H1 (cell line): ENCODE data around the gene THRB. TPM values are rescaled to one million over a fixed set of nuclear protein-coding genes. Genes with fewer than 3 reads are reported as not detected.

ENCODE experiments used
- CTCF ChIA-PET: fragments of 300-600 bp; sonication (Branson Sonifier 250); formaldehyde crosslinking; loops from one replicate; lab custom pipeline; 2021; ENCODE audit not compliant: partially characterized antibody; lab: Charles Lee
- POLR2A ChIA-PET: fragments of 300-600 bp; sonication (Branson Sonifier 250); formaldehyde crosslinking; loops from one replicate; lab custom pipeline; 2021; ENCODE audit warnings: inconsistent platforms; ENCODE audit not compliant: partially characterized antibody; lab: Charles Lee
- DNase-seq, 2 experiments: peaks; one replicate each; pipeline versions ENCODE4 v3.0.0 to v3.0.0-alpha.2; 2010 to 2022; ENCODE audit warnings: low spot score in 2 of 2, low read depth in 1 of 2, mixed read lengths in 1 of 2
- FAIRE-seq: peaks from 2 replicates; lab custom pipeline; 2011; peaks lifted over from hg19 to GRCh38; lab: Jason Lieb, UNC
- H2AFZ ChIP-seq: 2 replicates; pipeline ENCODE4 v1.8.1; 2012; ENCODE audit warnings: low read length, inconsistent platforms
- H2AK5ac ChIP-seq: 2 replicates; pipeline ENCODE4 v1.6.1; 2013; ENCODE audit warnings: low read depth, low read length
- H2BK120ac ChIP-seq: replicated peaks from 2 replicates; pipeline ENCODE3; 2013; ENCODE audit warnings: low read depth, low read length, inconsistent platforms
- H2BK12ac ChIP-seq: 2 replicates; pipeline ENCODE4 v1.6.1; 2013; ENCODE audit warnings: low read depth, low read length
- H2BK15ac ChIP-seq: 2 replicates; pipeline ENCODE4 v1.6.1; 2013; ENCODE audit warnings: low read length
- H2BK20ac ChIP-seq: 2 replicates; pipeline ENCODE4 v1.6.1; 2013; ENCODE audit warnings: low read length
- H2BK5ac ChIP-seq: 2 replicates; pipeline ENCODE4 v1.6.1; 2013; ENCODE audit warnings: low read depth, low read length
- H3K14ac ChIP-seq: 2 replicates; pipeline ENCODE4 v1.6.1; 2013; ENCODE audit warnings: inconsistent platforms; ENCODE audit not compliant: insufficient read length
- H3K18ac ChIP-seq: 2 replicates; pipeline ENCODE4 v1.6.1; 2013; ENCODE audit warnings: low read length; ENCODE audit errors: extremely low read depth
- H3K23ac ChIP-seq: 2 replicates; pipeline ENCODE4 v1.6.1; 2013; ENCODE audit warnings: inconsistent platforms; ENCODE audit not compliant: insufficient read length
- H3K23me2 ChIP-seq: 2 replicates; pipeline ENCODE4 v1.6.1; 2013; ENCODE audit warnings: low read depth, low read length
- H3K27ac ChIP-seq: 2 replicates; pipeline ENCODE4 v1.6.1; 2011; ENCODE audit warnings: low read depth, low read length, inconsistent platforms
- H3K27me3 ChIP-seq, 4 experiments: replicated peaks in 1 of 4; 1 replicate in 1 of 4; 2 replicates in 3 of 4; pipeline versions ENCODE4 v1.6.1 to v1.8.1; 2011 to 2013; ENCODE audit warnings: low read length in 3 of 4, mild to moderate bottlenecking in 3 of 4, inconsistent platforms in 2 of 4, mixed read lengths in 2 of 4, moderate library complexity in 1 of 4; ENCODE audit not compliant: control insufficient read depth in 3 of 4, insufficient read depth in 3 of 4; ENCODE audit errors: extremely low read depth in 1 of 4
- H3K36me3 ChIP-seq, 4 experiments: 2 replicates each; pipeline versions ENCODE4 v1.6.1 to v1.8.1; 2011 to 2013; ENCODE audit warnings: mild to moderate bottlenecking in 4 of 4, low read length in 3 of 4, moderate library complexity in 2 of 4, control low read depth in 1 of 4, inconsistent platforms in 1 of 4; ENCODE audit not compliant: insufficient read depth in 4 of 4, control insufficient read depth in 2 of 4
- H3K4ac ChIP-seq: replicated peaks from 2 replicates; pipeline ENCODE3; 2013; ENCODE audit warnings: low read length, low read depth, mixed read lengths, inconsistent platforms; ENCODE audit not compliant: insufficient read length
- H3K4me1 ChIP-seq, 4 experiments: replicated peaks in 1 of 4; 1 replicate in 1 of 4; 2 replicates in 3 of 4; pipeline versions ENCODE4 v1.6.1 to v1.8.1; 2011 to 2013; ENCODE audit warnings: low read length in 3 of 4, inconsistent platforms in 2 of 4, mixed read lengths in 1 of 4; ENCODE audit not compliant: insufficient read depth in 4 of 4, control insufficient read depth in 3 of 4
- H3K4me2 ChIP-seq, 2 experiments: 2 replicates each; pipeline versions ENCODE4 v1.6.1 to v1.8.1; 2011 to 2013; ENCODE audit warnings: low read depth in 2 of 2, low read length in 2 of 2, control low read depth in 1 of 2, inconsistent platforms in 1 of 2, mild to moderate bottlenecking in 1 of 2; ENCODE audit not compliant: insufficient read depth in 1 of 2
- H3K4me3 ChIP-seq, 4 experiments: fragments of 200-600, 300-600 bp in 1 of 4; sonication (generic), shearing (Covaris generic), sonication (Bioruptor Twin) in 1 of 4; 2 replicates each; pipeline versions ENCODE4 v1.5.1 to v1.8.1; 2011 to 2016; ENCODE audit warnings: low read length in 4 of 4, low read depth in 3 of 4, control low read depth in 2 of 4, inconsistent platforms in 2 of 4, mild to moderate bottlenecking in 2 of 4, mixed read lengths in 1 of 4, moderate library complexity in 1 of 4; ENCODE audit not compliant: insufficient read depth in 2 of 4; ENCODE audit errors: extremely low read depth in 1 of 4
- H3K56ac ChIP-seq: replicated peaks from 2 replicates; pipeline ENCODE3; 2013; ENCODE audit warnings: low read depth, mild to moderate bottlenecking, mixed read lengths, low read length, inconsistent platforms; ENCODE audit not compliant: insufficient read length
- H3K79me1 ChIP-seq: 2 replicates; pipeline ENCODE4 v1.6.1; 2013; ENCODE audit warnings: low read depth, low read length, control low read depth
- H3K79me2 ChIP-seq, 2 experiments: 2 replicates each; pipeline versions ENCODE4 v1.6.1 to v1.8.1; 2012 to 2013; ENCODE audit warnings: low read length in 2 of 2, mild to moderate bottlenecking in 2 of 2, inconsistent platforms in 1 of 2; ENCODE audit not compliant: insufficient read depth in 2 of 2, control insufficient read depth in 1 of 2
- H3K9ac ChIP-seq, 4 experiments: replicated peaks in 1 of 4; 1 replicate in 1 of 4; 2 replicates in 3 of 4; pipeline versions ENCODE4 v1.6.1 to v1.8.1; 2011 to 2013; ENCODE audit warnings: low read depth in 3 of 4, low read length in 3 of 4, control low read depth in 2 of 4, mild to moderate bottlenecking in 2 of 4, moderate library complexity in 2 of 4, inconsistent platforms in 1 of 4; ENCODE audit errors: extremely low read depth in 1 of 4
- H3K9me3 ChIP-seq, 2 experiments: 2 replicates each; pipeline versions ENCODE4 v1.6.1 to v1.8.1; 2012 to 2013; ENCODE audit warnings: mild to moderate bottlenecking in 2 of 2, moderate library complexity in 2 of 2, control low read depth in 1 of 2, inconsistent platforms in 1 of 2, low read depth in 1 of 2, low read length in 1 of 2, mixed read lengths in 1 of 2; ENCODE audit not compliant: insufficient read depth in 2 of 2
- H4K20me1 ChIP-seq, 2 experiments: replicated peaks in 1 of 2; 2 replicates each; pipeline versions ENCODE3 to v1.8.1; 2011 to 2013; ENCODE audit warnings: inconsistent platforms in 2 of 2, low read length in 2 of 2, mild to moderate bottlenecking in 1 of 2; ENCODE audit not compliant: insufficient read depth in 2 of 2, control insufficient read depth in 1 of 2
- H4K5ac ChIP-seq: 2 replicates; pipeline ENCODE4 v1.6.1; 2013; ENCODE audit warnings: low read length, low read depth, mixed read lengths, inconsistent platforms; ENCODE audit not compliant: insufficient read length
- H4K8ac ChIP-seq: 2 replicates; pipeline ENCODE4 v1.8.0; 2013; ENCODE audit warnings: mild to moderate bottlenecking, moderate library complexity, low read length, inconsistent platforms; ENCODE audit not compliant: insufficient read depth; ENCODE audit errors: extremely low read depth
- H4K91ac ChIP-seq: replicated peaks from 2 replicates; pipeline ENCODE3; 2013; ENCODE audit warnings: low read length, mixed read lengths, inconsistent platforms; ENCODE audit not compliant: insufficient read length
- ASH2L ChIP-seq: fragments of 200-600, 300-600 bp; sonication (generic); IDR thresholded peaks from one replicate; pipeline ENCODE4 v1.7.1; 2017; ENCODE audit warnings: low read length
- ATF3 ChIP-seq: IDR thresholded peaks from 2 replicates; pipeline ENCODE4 v1.6.1; 2011; ENCODE audit warnings: low read depth, mild to moderate bottlenecking, low read length; ENCODE audit not compliant: insufficient read depth
- EP300 ChIP-seq, 2 experiments: IDR thresholded peaks; 1 replicate in 1 of 2; 2 replicates in 1 of 2; pipeline ENCODE4 v1.6.1; 2011 to 2012; ENCODE audit warnings: low read depth in 2 of 2, low read length in 2 of 2, mild to moderate bottlenecking in 2 of 2, borderline replicate concordance in 1 of 2, inconsistent platforms in 1 of 2, moderate library complexity in 1 of 2
- KDM1A ChIP-seq: fragments of 200-600, 300-600 bp; sonication (generic); IDR thresholded peaks from 2 replicates; pipeline ENCODE4 v1.7.1; 2016; ENCODE audit warnings: mild to moderate bottlenecking, low read length, borderline replicate concordance
- NRF1 ChIP-seq: IDR thresholded peaks from 2 replicates; pipeline ENCODE4 v1.6.1; 2011; ENCODE audit warnings: mild to moderate bottlenecking, low read depth, low read length, improper control_type of control experiment
- WGBS, 2 experiments: shearing (Covaris generic) in 1 of 2; methylation state at CpG; one replicate each; pipeline versions ENCODE4 v1.1.6 to v1.1.7; 2013 to 2015; ENCODE audit warnings: low lambda C conversion rate in 2 of 2, mixed read lengths in 2 of 2, inconsistent platforms in 1 of 2, low coverage in 1 of 2, missing lambda C conversion rate in 1 of 2; ENCODE audit not compliant: insufficient replicate concordance in 2 of 2, insufficient coverage in 1 of 2, insufficient read length in 1 of 2; ENCODE audit errors: extremely low coverage in 1 of 2, missing lambda C conversion rate in 1 of 2; 5-methylcytosine and 5-hydroxymethylcytosine counted together
- polyA plus RNA-seq, 7 experiments: library from polyadenylated mRNA; depleted of rRNA in 3 of 7; stranded (reverse) in 5 of 7; unstranded in 2 of 7; fragments of >200 nt in 5 of 7; fragments of 200-250 nt in 2 of 7; gene quantifications; 1 replicate in 5 of 7; 2 replicates in 1 of 7; 4 replicates in 1 of 7; pipeline versions ENCODE4 v1.2.1 to v1.2.3, GENCODE V29; 2011 to 2013; ENCODE audit warnings: missing spikeins in 2 of 7, mixed read lengths in 2 of 7
- total RNA-seq: library from RNA; stranded (reverse); fragmentation: NEBNext Ultra II Directional; extraction: Animal tissue kit (Norgen Biotek cat#: 25700); gene quantifications from 2 replicates; pipeline ENCODE4 v1.2.1, GENCODE V29; 2021

THRB gene
- total and polyA plus RNA-seq, 2 of the 8 experiments (the other 6 are each of a cell fraction or from before 2014, with no cell fraction given): 0.98 to 3.9 TPM

GRCh38 chr3:24364359-24364758 is 130.3 kb downstream of the THRB start:
- no peak overlapping the region for H2BK120ac ChIP-seq
- H3K9ac ChIP-seq: no peak overlapping the region
- no peak overlapping the region for H3K4me2 ChIP-seq
- no peak overlapping the region for H2BK15ac ChIP-seq
- no peak for TF ChIP-seq ATF3
- no peak for TF ChIP-seq NRF1
- TF ChIP-seq EP300 (IDR thresholded peaks at IDR 0.05; ENCODE audit: borderline replicate concordance in 1 of 2, low read depth in 2 of 2, low read length in 2 of 2): no peak
- TF ChIP-seq ASH2L: no peak
- TF ChIP-seq KDM1A: no peak
- 81% methylated on average over 1 of the region's 1 CpG; no CpG with 5 or more reads in 1 of the 2 experiments for WGBS, 2 experiments
- no peak overlapping the region for H3K56ac ChIP-seq
- no peak overlapping the region for H2BK5ac ChIP-seq
- no peak overlapping the region for H3K14ac ChIP-seq
- no peak overlapping the region for H2BK20ac ChIP-seq
- FAIRE-seq (no peak), DNase-seq (no peak)
- no peaks in the 10 kb centered on the region for H3K23me2 ChIP-seq
- H3K4me3 ChIP-seq: no peak overlapping the region
- H3K23ac ChIP-seq: no peak overlapping the region
- H4K5ac ChIP-seq: no peak overlapping the region
- no peaks in the 10 kb centered on the region for H3K36me3 ChIP-seq
- H3K79me2 ChIP-seq: no peaks in the 10 kb centered on the region
- no peak overlapping the region for H2AK5ac ChIP-seq
- H3K27ac ChIP-seq: no peak overlapping the region
- POLR2A ChIA-PET: interaction anchor here (1.2 kb wide), 1 partner anchor 26 kb away, joined by 3 read pairs; no protein-coding TSS in a partner anchor
- no peak overlapping the region for H4K91ac ChIP-seq
- H3K18ac ChIP-seq: no peak overlapping the region
- H2BK12ac ChIP-seq: no peak overlapping the region
- H3K9me3 ChIP-seq: no peaks in the 10 kb centered on the region
- no peaks in the 10 kb centered on the region for H3K27me3 ChIP-seq
- no peak overlapping the region for H4K8ac ChIP-seq
- peaks cover 0 to 5% (median 0%) of the 10 kb centered on the region in 4 experiments; a peak in 2 of 7 replicates for H3K4me1 ChIP-seq
- H3K79me1 ChIP-seq: no peaks in the 10 kb centered on the region
- H2AFZ ChIP-seq: no peak overlapping the region
- no peaks in the 10 kb centered on the region for H4K20me1 ChIP-seq
- CTCF ChIA-PET: interaction anchor here (2.3 kb wide), 1 partner anchor 13 kb away, joined by 6 read pairs; no protein-coding TSS in a partner anchor
- no peak overlapping the region for H3K4ac ChIP-seq
